OCI-LY3 (cell line): ENCODE results near the gene ANLN.
A peak's percentile ranks its signal among the peaks of the same experiment; 100 is the strongest.

ENCODE experiments used
- H2AFZ ChIP-seq: fragments of 200-600, 300-600 bp; shearing (Covaris generic); 2 replicates; pipeline ENCODE4 v1.6.0; 2014; ENCODE audit warnings: antibody characterized with exemption, low read depth, low read length
- H3K27ac ChIP-seq: fragments of 200-600, 300-600 bp; sonication (generic); 2 replicates; pipeline ENCODE4 v1.5.1; 2014; ENCODE audit warnings: mild to moderate bottlenecking, low read length, moderate library complexity, mixed read lengths
- H3K27me3 ChIP-seq: fragments of 200-600, 300-600 bp; sonication (generic); 2 replicates; pipeline ENCODE4 v1.6.1; 2014; ENCODE audit warnings: low read depth, low read length, mixed read lengths
- H3K36me3 ChIP-seq: fragments of 200-600, 300-600 bp; sonication (generic); replicated peaks from 2 replicates; pipeline ENCODE3; 2014; ENCODE audit warnings: low read depth, low read length, mixed read lengths
- H3K4me1 ChIP-seq: fragments of 300-600, 200-600 bp; sonication (generic); 2 replicates; pipeline ENCODE4 v1.6.1; 2014; ENCODE audit warnings: low read length, mixed read lengths
- H3K4me2 ChIP-seq: fragments of 200-600, 300-600 bp; sonication (generic); 2 replicates; pipeline ENCODE4 v1.6.1; 2014; ENCODE audit warnings: low read length, mixed read lengths
- H3K4me3 ChIP-seq: fragments of 300-600, 200-600 bp; sonication (generic); 2 replicates; pipeline ENCODE4 v1.5.1; 2014; ENCODE audit warnings: antibody characterized with exemption, mild to moderate bottlenecking, low read length, moderate library complexity
- H3K79me2 ChIP-seq: fragments of 300-600, 200-600 bp; shearing (Covaris generic); 2 replicates; pipeline ENCODE4 v1.6.1; 2014; ENCODE audit warnings: mild to moderate bottlenecking, low read length, mixed read lengths
- H3K9ac ChIP-seq: fragments of 300-600, 200-600 bp; shearing (Covaris generic); 2 replicates; pipeline ENCODE4 v1.6.0; 2014; ENCODE audit warnings: mild to moderate bottlenecking, low read length, moderate library complexity
- H3K9me3 ChIP-seq: fragments of 200-600, 300-600 bp; shearing (Covaris generic); 2 replicates; pipeline ENCODE4 v1.6.1; 2014; ENCODE audit warnings: low read length, mixed read lengths; ENCODE audit not compliant: insufficient read depth
- H4K20me1 ChIP-seq: fragments of 200-600, 300-600 bp; sonication (generic); 2 replicates; pipeline ENCODE4 v1.6.1; 2016; ENCODE audit warnings: low read length, mixed read lengths; ENCODE audit not compliant: insufficient read depth
- CTCF ChIP-seq: fragments of 200-600, 300-600 bp; sonication (generic); IDR thresholded peaks from 2 replicates; pipeline ENCODE4 v1.5.1; 2014; ENCODE audit warnings: antibody characterized with exemption, low read length, low read depth
- EZH2phosphoT487 ChIP-seq: fragments of 200-600 bp; shearing (Covaris generic); IDR thresholded peaks from 2 replicates; pipeline ENCODE4 v1.6.1; 2018; ENCODE audit warnings: antibody characterized with exemption, mixed run types, low read depth

The ANLN gene

GRCh38 chr7:36400036-36400435 is 10.4 kb downstream of the ANLN start:
- H3K9me3 ChIP-seq: peaks cover 6% of the 10 kb centered on the region; the same call in 1 of the 2 replicates
- H3K27me3 ChIP-seq: no peaks in the 10 kb centered on the region
- H3K27ac ChIP-seq: peak overlapping the region; percentile 78
- H4K20me1 ChIP-seq: peaks cover 18% of the 10 kb centered on the region; the same call in 1 of the 2 replicates
- H3K4me1 ChIP-seq: peaks cover 19% of the 10 kb centered on the region
- peak overlapping the region; percentile 37 for H3K4me3 ChIP-seq
- H3K79me2 ChIP-seq: peaks cover 51% of the 10 kb centered on the region
- H2AFZ ChIP-seq: no peak overlapping the region
- H3K9ac ChIP-seq: no peak overlapping the region
- TF ChIP-seq EZH2phosphoT487: no peak
- no peak for TF ChIP-seq CTCF
- peak overlapping the region; percentile 57 for H3K4me2 ChIP-seq
- H3K36me3 ChIP-seq: peaks cover 73% of the 10 kb centered on the region

DNA sequence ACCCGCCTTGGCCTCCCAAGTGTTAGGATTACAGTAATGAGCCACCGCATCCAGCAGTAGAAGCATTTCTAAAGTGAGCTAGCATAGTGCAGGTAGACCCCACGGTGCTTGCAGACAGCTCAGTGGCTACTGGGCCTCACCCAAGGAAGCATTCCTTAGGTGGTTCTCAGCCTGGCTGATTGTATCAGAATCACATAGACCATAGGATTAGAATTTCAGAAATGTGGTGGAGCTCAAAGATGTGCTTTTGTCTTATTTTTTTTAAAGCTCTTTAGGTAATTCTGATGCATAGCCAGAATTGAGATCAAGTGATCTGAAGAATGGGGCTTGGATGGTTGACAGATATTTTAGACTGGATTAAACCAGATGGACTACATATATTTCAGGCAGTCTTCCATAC is 10.9 kb downstream of the ANLN start:
- H3K9ac ChIP-seq: no peak overlapping the region
- peaks cover 12% of the 10 kb centered on the region; the same call in 1 of the 2 replicates for H4K20me1 ChIP-seq
- H3K9me3 ChIP-seq: 0 out of 2 replicates have a peak, but pooled peaks cover under 1% of the 10 kb centered on the region
- H3K36me3 ChIP-seq: peaks cover 72% of the 10 kb centered on the region
- no peak overlapping the region for H3K4me2 ChIP-seq
- no peak overlapping the region for H2AFZ ChIP-seq
- peaks cover 49% of the 10 kb centered on the region for H3K79me2 ChIP-seq
- H3K4me1 ChIP-seq: peaks cover 19% of the 10 kb centered on the region
- no peaks in the 10 kb centered on the region for H3K27me3 ChIP-seq
- no peak for TF ChIP-seq CTCF
- TF ChIP-seq EZH2phosphoT487: no peak
- no peak overlapping the region for H3K4me3 ChIP-seq
- H3K27ac ChIP-seq: peak overlapping the region; percentile 78

DNA sequence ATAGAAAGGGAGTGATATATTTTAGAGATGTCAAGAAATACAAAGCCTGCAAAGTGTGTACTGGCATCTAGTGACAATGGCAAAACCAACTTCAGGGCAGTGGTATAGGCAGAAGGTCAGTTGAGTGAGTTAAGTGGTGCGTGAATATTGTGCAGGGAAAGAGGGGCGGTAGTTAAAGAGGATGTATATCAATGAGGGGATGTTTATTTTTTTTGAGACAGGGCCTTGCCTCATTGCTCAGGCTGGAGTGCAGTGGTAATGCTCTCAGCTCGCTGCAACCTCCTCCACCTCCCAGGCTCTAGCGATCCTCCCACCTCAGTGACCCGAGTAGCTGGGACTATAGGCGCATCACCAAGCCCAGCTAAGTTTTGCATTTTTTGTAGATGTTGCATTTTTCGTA is 13.8 kb downstream of the ANLN start:
- Histone ChIP-seq H3K9ac (no peak overlapping the region), H2AFZ (no peak overlapping the region), H3K36me3 (peaks cover 67% of the 10 kb centered on the region), H3K4me1 (peaks cover 22% of the 10 kb centered on the region), H3K27ac (no peak overlapping the region), H3K4me2 (no peak overlapping the region), H3K4me3 (no peak overlapping the region), H3K27me3 (no peaks in the 10 kb centered on the region), H4K20me1 (peaks cover 14% of the 10 kb centered on the region; the same call in 1 of the 2 replicates), H3K9me3 (no peaks in the 10 kb centered on the region), H3K79me2 (peaks cover 37% of the 10 kb centered on the region)
- no peak for TF ChIP-seq CTCF
- TF ChIP-seq EZH2phosphoT487: no peak

- H3K9me3 ChIP-seq: no peaks in the 10 kb centered on the region
- H3K27ac ChIP-seq: no peak overlapping the region
- H3K36me3 ChIP-seq: peaks cover 68% of the 10 kb centered on the region
- H3K9ac ChIP-seq: no peak overlapping the region
- H3K4me1 ChIP-seq: peaks cover 10% of the 10 kb centered on the region
- no peaks in the 10 kb centered on the region for H3K27me3 ChIP-seq
- TF ChIP-seq CTCF (no peak), EZH2phosphoT487 (no peak)
- no peak overlapping the region for H3K4me3 ChIP-seq
- H4K20me1 ChIP-seq: peaks cover 3% of the 10 kb centered on the region; the same call in 1 of the 2 replicates
- no peak overlapping the region for H3K4me2 ChIP-seq
- no peak overlapping the region for H2AFZ ChIP-seq
- H3K79me2 ChIP-seq: peaks cover 32% of the 10 kb centered on the region
Measured at GRCh38 chr7:36404639-36405408, 15.2 kb downstream of the ANLN start.
